NCI-H1048 (cell line): ENCODE results near the gene ADGRL2.
A peak's percentile ranks its signal among the peaks of the same experiment; 100 is the strongest.
"Not testable (repeated sequence)": the region's sequence is repeated elsewhere in the genome, so short reads cannot be mapped to it uniquely, and the experiment has no call there.

Experiments used
- DNase-seq: peaks from one replicate; lab custom pipeline; 2025; lab: John Stamatoyannopoulos, UW

ADGRL2 gene

GRCh38 chr1:81848880-81849682 lies 48.3 kb downstream of the ADGRL2 start:
- DNase-seq, result no peak

- DNase-seq, result no peak
These were observed 49.3 kb downstream of the ADGRL2 start for GRCh38 chr1:81850031-81850430.

- no peak for DNase-seq
These were observed 49.8 kb downstream of the ADGRL2 start for GRCh38 chr1:81850495-81850894.

GRCh38 chr1:81851217-81851616 lies 50.5 kb downstream of the ADGRL2 start:
- DNase-seq, result no peak

- DNase-seq, result no peak
These were observed 52.2 kb downstream of the ADGRL2 start for GRCh38 chr1:81852961-81853360.

- no peak for DNase-seq
These were observed 66.5 kb downstream of the ADGRL2 start for GRCh38 chr1:81867235-81867634.

- no peak for DNase-seq
These were observed 68.6 kb downstream of the ADGRL2 start for GRCh38 chr1:81869307-81869706.

- DNase-seq, result not testable (repeated sequence)
These were observed 70.4 kb downstream of the ADGRL2 start for GRCh38 chr1:81871091-81871490.

GRCh38 chr1:81873946-81874345 lies 73.2 kb downstream of the ADGRL2 start:
- no peak for DNase-seq

GRCh38 chr1:81874461-81874860 lies 73.7 kb downstream of the ADGRL2 start:
- DNase-seq, result no peak

- no peak for DNase-seq
These were observed 74.2 kb downstream of the ADGRL2 start for GRCh38 chr1:81874940-81875339.

- DNase-seq, result no peak
These were observed 76.4 kb downstream of the ADGRL2 start for GRCh38 chr1:81876901-81877733.

- DNase-seq, result peak; percentile 54
These were observed 77.2 kb downstream of the ADGRL2 start for GRCh38 chr1:81877940-81878339.

GRCh38 chr1:81878538-81878937 lies 77.8 kb downstream of the ADGRL2 start:
- DNase-seq, result no peak

GRCh38 chr1:81880781-81881180 lies 80.0 kb downstream of the ADGRL2 start:
- DNase-seq, result no peak

- no peak for DNase-seq
These were observed 84.6 kb downstream of the ADGRL2 start for GRCh38 chr1:81885291-81885690.

- not testable (repeated sequence) for DNase-seq
These were observed 85.6 kb downstream of the ADGRL2 start for GRCh38 chr1:81886292-81886691.

- no peak for DNase-seq
These were observed 86.8 kb downstream of the ADGRL2 start for GRCh38 chr1:81887421-81888144.

GRCh38 chr1:81889166-81889565 lies 88.4 kb downstream of the ADGRL2 start:
- DNase-seq, result no peak

GRCh38 chr1:81894867-81895266 lies 94.1 kb downstream of the ADGRL2 start:
- no peak for DNase-seq

- no peak for DNase-seq
These were observed 98.6 kb downstream of the ADGRL2 start for GRCh38 chr1:81899214-81899821.

- DNase-seq, result no peak
These were observed 106.8 kb downstream of the ADGRL2 start for GRCh38 chr1:81907575-81907974.
